HG03558 (cell line): ENCODE measurements around the gene LIN52.

Experiments
- ATAC-seq: cut with Tn5 transposase; IDR thresholded peaks from one replicate; pipeline ENCODE4 v1.9.1; 2021; ENCODE audit warnings: moderate number of reproducible peaks; ENCODE audit not compliant: unreplicated experiment; ENCODE audit errors: extremely low read depth

Gene LIN52

GRCh38 chr14:74219277-74220205 lies 134.8 kb downstream of the LIN52 start:
- no peak for ATAC-seq

DNA sequence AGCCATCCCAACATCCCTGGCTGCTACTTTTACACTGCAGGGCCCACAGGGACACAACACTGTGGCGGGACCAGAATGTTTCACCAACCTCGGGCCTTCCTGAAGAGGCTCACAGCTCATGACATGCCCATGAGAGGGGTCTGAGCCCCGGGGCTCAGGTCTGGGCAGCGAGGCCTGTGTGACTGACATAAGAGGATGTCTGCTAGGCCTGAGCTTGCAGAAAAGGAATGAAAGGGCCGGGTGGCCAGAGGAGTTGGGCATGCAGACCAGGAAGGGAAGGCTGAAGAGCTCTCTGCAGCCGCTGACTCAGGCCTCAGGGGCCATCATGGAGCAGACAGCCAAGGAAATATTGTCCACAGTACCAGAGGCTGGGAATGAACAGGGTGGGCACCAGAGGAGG lies 136.2 kb downstream of the LIN52 start:
- ATAC-seq = no peak

DNA sequence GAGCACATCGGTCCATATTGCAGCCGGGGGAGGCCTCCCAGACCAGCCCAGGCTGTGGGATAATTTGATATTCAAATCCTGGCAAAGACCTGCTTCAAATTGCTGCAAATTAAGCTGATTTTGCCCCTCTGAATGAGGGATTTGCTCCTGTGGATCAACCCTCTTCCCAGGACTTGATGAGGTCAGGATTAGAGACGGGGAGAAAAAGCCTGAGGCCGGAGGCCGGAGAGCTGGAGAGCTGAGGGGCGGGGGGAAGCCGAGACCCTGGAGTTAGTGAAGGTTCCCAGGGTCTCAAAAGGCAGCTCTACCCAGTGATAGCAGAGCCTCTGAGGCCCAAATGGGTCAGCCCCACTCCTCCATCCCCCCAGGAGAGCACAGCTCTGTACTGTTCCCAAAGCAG lies 137.0 kb downstream of the LIN52 start:
- no peak for ATAC-seq

DNA sequence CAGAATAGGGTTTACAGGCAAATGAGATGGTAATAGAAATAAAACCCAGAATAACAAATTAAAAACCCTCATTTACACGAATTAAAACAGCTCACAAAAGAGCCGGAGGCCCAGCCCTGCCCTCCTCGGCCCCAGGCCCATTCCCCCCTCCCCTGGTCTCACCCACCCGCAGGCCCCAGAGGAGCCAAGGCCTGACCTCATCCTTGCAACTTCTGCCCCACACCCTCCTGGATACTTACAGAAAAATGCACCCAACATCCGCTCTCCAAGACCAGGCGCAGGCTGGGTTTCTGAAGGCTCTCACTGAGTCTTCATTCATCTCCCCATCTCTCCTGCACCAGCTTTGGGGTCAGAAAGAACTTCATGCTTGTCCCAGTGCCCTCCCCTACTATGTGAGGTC lies 138.3 kb downstream of the LIN52 start:
- no peak for ATAC-seq

DNA sequence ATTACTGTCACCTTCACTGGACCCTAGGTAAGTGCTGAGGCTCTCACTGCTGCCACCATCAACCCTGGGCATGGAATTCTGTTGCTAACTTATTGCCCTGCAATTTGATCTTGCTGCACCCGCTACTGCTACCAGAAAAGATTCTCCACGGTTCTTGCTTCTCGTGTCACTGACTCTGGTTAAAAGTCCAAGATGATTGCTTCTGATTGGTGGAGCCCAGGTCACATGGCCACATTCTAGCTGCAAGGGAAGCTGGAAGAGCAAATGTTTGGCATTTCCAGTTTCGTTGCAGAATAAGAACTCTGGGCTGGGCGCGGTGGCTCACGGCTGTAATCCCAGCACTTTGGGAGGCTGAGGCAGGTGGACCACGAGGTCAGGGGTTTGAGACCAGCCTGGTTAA lies 147.0 kb downstream of the LIN52 start:
- ATAC-seq = no peak

DNA sequence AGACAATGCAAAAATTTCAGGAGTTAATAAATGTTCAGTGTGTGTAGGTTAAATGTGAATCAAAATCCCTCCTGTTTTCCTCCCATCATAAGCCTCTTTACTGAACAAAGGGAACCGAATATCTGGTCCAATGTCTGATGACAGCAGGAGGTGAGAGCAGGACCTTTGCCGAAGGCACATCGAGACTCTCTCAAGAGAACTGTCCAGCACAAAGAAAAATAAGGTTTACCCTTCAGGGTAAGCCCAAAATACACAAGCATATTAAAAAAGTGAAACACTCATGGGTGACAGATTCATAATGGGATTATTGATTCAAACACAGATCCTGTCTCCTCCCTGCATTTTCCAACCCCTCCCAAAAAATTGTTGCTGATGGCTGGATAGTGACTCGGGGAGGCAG lies 150.3 kb downstream of the LIN52 start:
- ATAC-seq = no peak

- ATAC-seq = no peak
Measured at GRCh38 chr14:74237441-74237840, 152.7 kb downstream of the LIN52 start.

DNA sequence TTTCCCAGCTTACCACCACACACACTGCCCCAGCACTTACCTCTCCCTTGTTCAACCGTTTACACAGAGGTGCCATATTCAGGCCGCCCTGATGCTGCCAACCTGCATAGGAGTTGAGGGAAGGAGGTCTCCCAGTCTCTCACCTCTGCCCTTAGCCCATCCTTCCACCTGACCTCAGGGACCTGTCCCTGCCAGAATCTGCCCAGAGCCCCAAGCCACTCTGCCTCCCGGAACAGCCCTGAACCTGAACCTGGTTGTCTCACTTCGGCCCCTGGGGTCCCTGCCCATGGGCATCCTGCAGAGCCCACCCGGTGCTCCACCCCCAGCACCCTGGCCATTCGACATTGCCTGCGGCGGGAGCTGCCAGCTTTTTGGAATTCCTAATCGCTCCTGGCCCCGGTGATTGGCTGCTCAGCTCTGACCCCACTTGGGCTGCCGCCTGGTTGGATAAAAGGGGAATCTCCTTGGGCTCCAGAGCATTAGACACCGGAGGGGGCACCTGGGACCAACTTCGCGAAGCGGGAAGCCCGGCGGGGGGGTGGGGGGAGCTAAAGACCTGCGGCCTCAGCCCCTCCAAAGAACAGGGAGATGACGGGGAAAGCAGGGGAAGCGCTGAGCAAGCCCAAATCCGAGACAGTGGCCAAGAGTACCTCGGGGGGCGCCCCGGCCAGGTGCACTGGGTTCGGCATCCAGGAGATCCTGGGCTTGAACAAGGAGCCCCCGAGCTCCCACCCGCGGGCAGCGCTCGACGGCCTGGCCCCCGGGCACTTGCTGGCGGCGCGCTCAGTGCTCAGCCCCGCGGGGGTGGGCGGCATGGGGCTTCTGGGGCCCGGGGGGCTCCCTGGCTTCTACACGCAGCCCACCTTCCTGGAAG lies 154.5 kb downstream of the LIN52 start, which contains the start of gene VSX2:
Gene VSX2, plus strand, starts transcription at position 476 of the 874 bp plus-strand sequence. Its CDS starts 113 bp downstream, at position 589.
- ATAC-seq = no peak

- ATAC-seq = no peak
Measured at GRCh38 chr14:74239848-74240793, 155.4 kb downstream of the LIN52 start.

GRCh38 chr14:74240794-74241651 lies 156.3 kb downstream of the LIN52 start:
- no peak for ATAC-seq

- ATAC-seq = no peak
Measured at GRCh38 chr14:74241652-74242017, 156.9 kb downstream of the LIN52 start.

- no peak for ATAC-seq
Measured at GRCh38 chr14:74242021-74242779, 157.4 kb downstream of the LIN52 start.

GRCh38 chr14:74242780-74243042 lies 158.0 kb downstream of the LIN52 start:
- no peak for ATAC-seq

- no peak for ATAC-seq
Measured at GRCh38 chr14:74243051-74243450, 158.3 kb downstream of the LIN52 start.

- ATAC-seq = no peak
Measured at GRCh38 chr14:74244115-74244514, 159.4 kb downstream of the LIN52 start.

GRCh38 chr14:74245292-74245691 lies 160.5 kb downstream of the LIN52 start:
- ATAC-seq = no peak

GRCh38 chr14:74246542-74246941 lies 161.8 kb downstream of the LIN52 start:
- ATAC-seq = no peak

GRCh38 chr14:74248017-74248416 lies 163.3 kb downstream of the LIN52 start:
- no peak for ATAC-seq
